ENCODE measurements around the gene NELFA.

NELFA gene

DNA sequence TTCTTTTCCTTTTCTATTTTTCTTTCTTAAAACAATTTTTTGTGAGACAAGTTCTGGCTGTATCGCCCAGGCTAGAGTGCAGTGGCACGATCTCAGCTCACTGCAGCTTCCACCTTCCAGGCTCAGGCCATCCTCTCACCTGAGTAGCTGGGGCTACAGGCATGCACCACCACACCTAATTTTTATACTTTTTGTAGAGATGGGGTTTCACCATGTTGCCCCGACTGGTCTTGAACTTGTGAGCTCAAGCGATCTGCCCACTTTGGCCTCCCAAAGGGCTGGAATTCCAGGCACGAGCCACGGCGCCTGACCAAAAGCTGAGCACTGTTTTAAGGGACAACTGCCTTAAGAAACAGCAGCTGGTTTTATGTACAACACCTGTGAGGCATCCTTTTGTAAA lies 41.0 kb upstream of the NELFA start:
- Histone ChIP-seq H3K36me3 (replicated peaks; ENCODE audit: low read depth, low read length) (no peaks in the 10 kb centered on the region), H3K27me3 (ENCODE audit: low read depth, low read length) (no peaks in the 10 kb centered on the region), H3K79me2 (ENCODE audit: low read length) (no peaks in the 10 kb centered on the region), H3K9me3 (ENCODE audit: insufficient read depth, low read length) (no peaks in the 10 kb centered on the region), H3K27ac (ENCODE audit: low read length) (no peak overlapping the region), H3K4me2 (ENCODE audit: low read length) (no peak overlapping the region), H3K9ac (ENCODE audit: low read length) (no peak overlapping the region), H4K20me1 (ENCODE audit: insufficient read depth, low read length) (no peaks in the 10 kb centered on the region), H3K4me3 (ENCODE audit: low read length) (no peak overlapping the region), H3K4me1 (ENCODE audit: low read length) (no peaks in the 10 kb centered on the region), H2AFZ (ENCODE audit: low read depth, low read length) (no peak overlapping the region)
- TF ChIP-seq, protein P1, sequence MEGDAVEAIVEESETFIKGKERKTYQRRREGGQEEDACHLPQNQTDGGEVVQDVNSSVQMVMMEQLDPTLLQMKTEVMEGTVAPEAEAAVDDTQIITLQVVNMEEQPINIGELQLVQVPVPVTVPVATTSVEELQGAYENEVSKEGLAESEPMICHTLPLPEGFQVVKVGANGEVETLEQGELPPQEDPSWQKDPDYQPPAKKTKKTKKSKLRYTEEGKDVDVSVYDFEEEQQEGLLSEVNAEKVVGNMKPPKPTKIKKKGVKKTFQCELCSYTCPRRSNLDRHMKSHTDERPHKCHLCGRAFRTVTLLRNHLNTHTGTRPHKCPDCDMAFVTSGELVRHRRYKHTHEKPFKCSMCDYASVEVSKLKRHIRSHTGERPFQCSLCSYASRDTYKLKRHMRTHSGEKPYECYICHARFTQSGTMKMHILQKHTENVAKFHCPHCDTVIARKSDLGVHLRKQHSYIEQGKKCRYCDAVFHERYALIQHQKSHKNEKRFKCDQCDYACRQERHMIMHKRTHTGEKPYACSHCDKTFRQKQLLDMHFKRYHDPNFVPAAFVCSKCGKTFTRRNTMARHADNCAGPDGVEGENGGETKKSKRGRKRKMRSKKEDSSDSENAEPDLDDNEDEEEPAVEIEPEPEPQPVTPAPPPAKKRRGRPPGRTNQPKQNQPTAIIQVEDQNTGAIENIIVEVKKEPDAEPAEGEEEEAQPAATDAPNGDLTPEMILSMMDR (IDR thresholded peaks at IDR 0.05; ENCODE audit: low read depth, low read length) = no peak
- TF ChIP-seq EZH2phosphoT487 (IDR thresholded peaks at IDR 0.05; ENCODE audit: low read depth) = no peak

DNA sequence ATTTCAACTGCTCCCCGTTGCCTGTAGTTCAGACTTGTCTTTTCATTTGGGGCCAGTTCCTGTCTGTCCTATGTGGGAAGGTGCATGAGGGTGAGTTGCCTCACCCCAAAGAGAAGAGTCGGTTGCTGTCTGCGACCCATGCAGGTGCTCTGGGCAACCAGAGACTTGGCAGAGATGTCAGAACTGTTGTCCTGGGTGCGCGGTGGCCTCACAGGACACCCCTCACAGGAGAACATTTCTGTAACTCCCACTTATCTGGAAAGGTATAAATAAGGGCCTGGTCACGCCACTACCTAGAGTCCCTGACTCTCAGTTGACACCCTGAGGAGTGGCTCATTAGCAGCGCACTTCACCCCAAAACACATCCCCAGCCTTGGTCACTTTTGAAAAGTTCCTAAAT lies 40.6 kb upstream of the NELFA start:
- H3K4me2 ChIP-seq (ENCODE audit: low read length) = no peak overlapping the region
- H3K4me1 ChIP-seq (ENCODE audit: low read length) = no peaks in the 10 kb centered on the region
- no peak overlapping the region for H3K4me3 ChIP-seq (ENCODE audit: low read length)
- H2AFZ ChIP-seq (ENCODE audit: low read depth, low read length) = no peak overlapping the region
- H3K27me3 ChIP-seq (ENCODE audit: low read depth, low read length) = no peaks in the 10 kb centered on the region
- no peaks in the 10 kb centered on the region for H3K36me3 ChIP-seq (replicated peaks; ENCODE audit: low read depth, low read length)
- TF ChIP-seq EZH2phosphoT487 (IDR thresholded peaks at IDR 0.05; ENCODE audit: low read depth) = no peak
- TF ChIP-seq, protein P1 (IDR thresholded peaks at IDR 0.05; ENCODE audit: low read depth, low read length) = no peak
- H3K27ac ChIP-seq (ENCODE audit: low read length) = no peak overlapping the region
- H4K20me1 ChIP-seq (ENCODE audit: insufficient read depth, low read length) = no peaks in the 10 kb centered on the region
- H3K9ac ChIP-seq (ENCODE audit: low read length) = no peak overlapping the region
- H3K9me3 ChIP-seq (ENCODE audit: insufficient read depth, low read length) = no peaks in the 10 kb centered on the region
- H3K79me2 ChIP-seq (ENCODE audit: low read length) = no peaks in the 10 kb centered on the region

DNA sequence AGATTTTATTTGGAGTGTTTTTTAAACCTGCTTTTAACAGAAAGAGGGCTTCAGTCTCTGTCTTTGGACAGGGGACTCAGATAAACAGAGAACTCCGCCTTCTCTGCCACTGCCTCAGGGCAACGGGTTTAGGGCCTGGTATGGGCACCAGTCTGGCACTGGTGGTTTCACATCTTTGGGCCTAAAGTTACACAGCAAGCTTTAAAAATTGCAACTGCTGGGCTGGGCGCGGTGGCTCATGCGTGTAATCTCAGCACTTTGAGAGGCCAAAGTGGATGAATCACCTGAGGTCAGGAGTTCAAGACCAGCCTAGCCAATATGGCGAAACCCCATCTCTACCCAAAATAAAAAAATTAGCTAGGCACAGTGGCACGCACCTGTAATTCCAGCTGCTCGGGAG lies 40.1 kb upstream of the NELFA start:
- Histone ChIP-seq H4K20me1 (ENCODE audit: insufficient read depth, low read length) (no peaks in the 10 kb centered on the region), H3K27me3 (ENCODE audit: low read depth, low read length) (no peaks in the 10 kb centered on the region), H3K9ac (ENCODE audit: low read length) (no peak overlapping the region), H3K36me3 (replicated peaks; ENCODE audit: low read depth, low read length) (no peaks in the 10 kb centered on the region), H3K9me3 (ENCODE audit: insufficient read depth, low read length) (no peaks in the 10 kb centered on the region), H3K4me3 (ENCODE audit: low read length) (no peak overlapping the region), H3K4me2 (ENCODE audit: low read length) (no peak overlapping the region), H2AFZ (ENCODE audit: low read depth, low read length) (no peak overlapping the region), H3K79me2 (ENCODE audit: low read length) (no peaks in the 10 kb centered on the region), H3K4me1 (ENCODE audit: low read length) (no peaks in the 10 kb centered on the region), H3K27ac (ENCODE audit: low read length) (no peak overlapping the region)
- TF ChIP-seq, protein P1 (IDR thresholded peaks at IDR 0.05; ENCODE audit: low read depth, low read length) = no peak
- TF ChIP-seq EZH2phosphoT487 (IDR thresholded peaks at IDR 0.05; ENCODE audit: low read depth) = no peak

DNA sequence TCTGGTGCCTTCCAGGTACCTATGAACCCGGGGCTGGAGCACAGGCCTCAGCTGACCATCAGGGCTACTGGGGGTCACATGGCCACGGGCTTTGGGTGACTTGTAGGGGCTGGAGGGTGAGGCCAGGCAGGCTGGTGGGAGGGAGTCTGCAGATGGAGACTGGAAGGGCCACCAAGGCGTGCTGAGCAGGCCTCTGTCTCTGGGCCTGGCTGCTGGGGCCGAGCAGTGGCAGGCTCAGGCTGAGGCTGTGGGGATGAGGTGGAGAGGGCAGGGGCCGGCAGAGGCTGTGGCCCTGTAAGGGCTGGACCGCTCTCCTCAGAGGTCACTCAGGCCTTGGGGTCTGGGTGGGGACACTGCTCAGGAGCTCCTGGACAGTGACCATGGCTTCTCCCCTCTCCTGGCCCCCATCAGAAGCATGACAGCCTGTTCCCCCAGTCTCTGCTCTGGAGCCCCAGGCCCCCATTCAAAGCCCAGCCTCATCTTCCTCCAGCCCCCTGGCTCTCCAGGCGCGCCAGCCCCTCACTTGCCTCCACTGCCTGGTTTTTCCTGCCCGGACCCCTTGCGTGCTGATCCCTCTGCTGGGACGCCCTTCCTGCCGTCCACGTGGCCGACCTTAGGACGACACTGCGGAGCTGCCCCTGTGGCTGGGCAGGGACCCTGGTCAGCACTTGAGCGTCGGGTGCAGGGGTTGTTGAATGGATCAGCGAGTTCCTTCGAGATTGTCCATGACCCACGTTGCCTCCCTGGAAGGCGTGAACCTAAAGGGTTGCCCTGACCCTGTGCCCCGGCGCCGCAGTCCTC lies 39.2 kb upstream of the NELFA start:
- Histone ChIP-seq H3K4me2 (ENCODE audit: low read length) (no peak overlapping the region), H4K20me1 (ENCODE audit: insufficient read depth, low read length) (peaks cover 1% of the 10 kb centered on the region; the same call in 1 of the 2 replicates), H2AFZ (ENCODE audit: low read depth, low read length) (no peak overlapping the region), H3K4me1 (ENCODE audit: low read length) (no peaks in the 10 kb centered on the region), H3K79me2 (ENCODE audit: low read length) (no peaks in the 10 kb centered on the region; the same call in 1 of the 2 replicates), H3K27ac (ENCODE audit: low read length) (no peak overlapping the region), H3K9me3 (ENCODE audit: insufficient read depth, low read length) (no peaks in the 10 kb centered on the region), H3K4me3 (ENCODE audit: low read length) (no peak overlapping the region), H3K27me3 (ENCODE audit: low read depth, low read length) (no peaks in the 10 kb centered on the region), H3K9ac (ENCODE audit: low read length) (no peak overlapping the region), H3K36me3 (replicated peaks; ENCODE audit: low read depth, low read length) (no peaks in the 10 kb centered on the region)
- TF ChIP-seq, protein P1 (IDR thresholded peaks at IDR 0.05; ENCODE audit: low read depth, low read length) = no peak
- TF ChIP-seq EZH2phosphoT487 (IDR thresholded peaks at IDR 0.05; ENCODE audit: low read depth) = no peak

Measured in OCI-LY3 (cell line).